Choroid plexus epithelial cell (primary cell): ENCODE results near the gene TNRC6A.

ENCODE experiments used
- DNase-seq: peaks from one replicate; pipeline ENCODE4 v3.0.0-alpha.2; 2010; ENCODE audit warnings: low read depth
- H3K4me3 ChIP-seq: 2 replicates; pipeline ENCODE4 v1.5.1; 2011; ENCODE audit warnings: low read depth, mild to moderate bottlenecking, control low read depth, low read length, moderate library complexity
- TF ChIP-seq, protein P1 (sequence below): conservative IDR thresholded peaks from 2 replicates; pipeline ENCODE4 v1.5.1; 2011; ENCODE audit warnings: low read depth, mild to moderate bottlenecking, control low read depth, inconsistent platforms, low read length, moderate library complexity

The TNRC6A gene

DNA sequence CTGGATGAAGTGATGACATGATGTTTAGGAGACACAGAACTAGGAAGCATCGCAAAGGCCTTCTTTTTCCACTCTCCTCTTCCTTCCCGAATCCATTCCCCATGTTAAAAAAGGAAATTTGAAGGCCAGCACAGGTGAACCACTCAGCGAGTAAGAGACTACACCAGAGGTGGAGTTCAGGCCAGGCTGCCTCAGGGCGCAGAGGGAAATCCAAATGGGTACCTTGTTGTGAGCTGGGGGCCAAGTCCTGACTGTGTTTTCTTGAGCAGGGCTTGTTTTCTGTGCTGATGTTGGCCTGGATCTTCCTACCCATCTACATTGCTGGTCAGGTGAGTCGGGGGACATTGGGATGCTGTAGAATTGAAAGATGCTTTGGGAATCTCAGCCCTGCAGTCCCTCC is 142.4 kb downstream of the TNRC6A start:
- no peak overlapping the region for H3K4me3 ChIP-seq
- TF ChIP-seq, protein P1, sequence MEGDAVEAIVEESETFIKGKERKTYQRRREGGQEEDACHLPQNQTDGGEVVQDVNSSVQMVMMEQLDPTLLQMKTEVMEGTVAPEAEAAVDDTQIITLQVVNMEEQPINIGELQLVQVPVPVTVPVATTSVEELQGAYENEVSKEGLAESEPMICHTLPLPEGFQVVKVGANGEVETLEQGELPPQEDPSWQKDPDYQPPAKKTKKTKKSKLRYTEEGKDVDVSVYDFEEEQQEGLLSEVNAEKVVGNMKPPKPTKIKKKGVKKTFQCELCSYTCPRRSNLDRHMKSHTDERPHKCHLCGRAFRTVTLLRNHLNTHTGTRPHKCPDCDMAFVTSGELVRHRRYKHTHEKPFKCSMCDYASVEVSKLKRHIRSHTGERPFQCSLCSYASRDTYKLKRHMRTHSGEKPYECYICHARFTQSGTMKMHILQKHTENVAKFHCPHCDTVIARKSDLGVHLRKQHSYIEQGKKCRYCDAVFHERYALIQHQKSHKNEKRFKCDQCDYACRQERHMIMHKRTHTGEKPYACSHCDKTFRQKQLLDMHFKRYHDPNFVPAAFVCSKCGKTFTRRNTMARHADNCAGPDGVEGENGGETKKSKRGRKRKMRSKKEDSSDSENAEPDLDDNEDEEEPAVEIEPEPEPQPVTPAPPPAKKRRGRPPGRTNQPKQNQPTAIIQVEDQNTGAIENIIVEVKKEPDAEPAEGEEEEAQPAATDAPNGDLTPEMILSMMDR = no peak
- DNase-seq = no peak

DNA sequence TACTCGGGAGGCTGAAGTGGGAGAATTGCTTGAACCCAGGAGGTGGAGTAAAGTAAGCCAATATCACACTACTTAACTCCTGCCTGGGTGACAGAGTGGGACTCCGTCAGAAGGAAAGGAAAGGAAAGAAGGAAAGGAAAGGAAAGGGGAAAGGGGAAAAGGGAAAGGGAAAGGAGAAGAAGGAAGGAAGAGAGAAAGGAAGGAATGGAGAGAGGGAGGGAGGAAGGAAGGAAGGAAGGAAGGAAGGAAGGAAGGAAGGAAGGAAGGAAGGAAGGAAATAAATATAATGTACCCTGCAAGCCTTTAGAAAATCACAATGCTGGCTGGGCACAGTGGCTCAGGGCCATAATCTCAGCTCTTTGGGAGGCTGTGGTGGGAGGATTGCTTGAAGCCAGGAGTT is 143.6 kb downstream of the TNRC6A start:
- TF ChIP-seq, protein P1 = no peak
- H3K4me3 ChIP-seq = no peak overlapping the region
- DNase-seq = no peak

DNA sequence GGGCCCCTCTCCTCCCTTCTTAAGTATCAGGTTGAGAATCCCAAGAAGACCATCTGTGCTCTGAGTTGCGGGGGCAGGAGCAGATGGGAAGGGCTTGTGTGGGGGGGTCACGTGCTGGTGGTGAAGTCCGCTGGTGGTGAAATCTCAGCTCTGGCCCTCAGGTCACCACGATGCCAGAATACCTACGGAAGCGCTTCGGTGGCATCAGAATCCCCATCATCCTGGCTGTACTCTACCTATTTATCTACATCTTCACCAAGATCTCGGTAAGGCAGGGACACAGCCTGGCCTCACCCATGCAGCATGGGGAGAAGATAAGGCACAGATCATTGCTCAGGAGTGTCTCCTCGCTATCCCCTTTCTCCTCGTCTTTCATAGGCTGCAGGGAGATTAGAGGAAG is 146.0 kb downstream of the TNRC6A start:
- TF ChIP-seq, protein P1 = no peak
- H3K4me3 ChIP-seq = no peak overlapping the region
- no peak for DNase-seq
